Activated naive CD8-positive, alpha-beta T cell treated with anti-CD3 and anti-CD28 coated beads for 36 hours (primary cell): ENCODE data around the gene FAM72A. TPM values are rescaled to one million over a fixed set of nuclear protein-coding genes. Genes with fewer than 3 reads are reported as not detected.
"Not testable (repeated sequence)": the region's sequence is repeated elsewhere in the genome, so short reads cannot be mapped to it uniquely, and the experiment has no call there.

Source experiments
- DNase-seq: peaks from one replicate; pipeline ENCODE4 v3.0.0; 2021
- H3K27ac Mint-ChIP-seq: one replicate; pipeline ENCODE4 v1.8.0; 2022; ENCODE audit warnings: mild to moderate bottlenecking, moderate library complexity, mixed read lengths
- H3K27me3 Mint-ChIP-seq: one replicate; pipeline ENCODE4 v1.8.0; 2022; ENCODE audit warnings: mild to moderate bottlenecking, mixed read lengths
- H3K36me3 Mint-ChIP-seq: one replicate; pipeline ENCODE4 v1.8.0; 2021; ENCODE audit warnings: mild to moderate bottlenecking, mixed read lengths
- H3K4me1 Mint-ChIP-seq: one replicate; pipeline ENCODE4 v1.8.0; 2021; ENCODE audit warnings: mixed read lengths
- H3K4me3 Mint-ChIP-seq: one replicate; pipeline ENCODE4 v1.8.0; 2022; ENCODE audit warnings: mild to moderate bottlenecking, moderate library complexity, mixed read lengths
- H3K9me3 Mint-ChIP-seq: one replicate; pipeline ENCODE4 v1.8.0; 2022; ENCODE audit warnings: mixed read lengths
- total RNA-seq, 2 experiments: library from RNA; stranded (reverse); gene quantifications; one replicate each; pipeline ENCODE4 v1.2.3, GENCODE V29; 2021

FAM72A gene
- 10 to 100 TPM; 23.6 to 29.9 TPM for total RNA-seq

GRCh38 chr1:206202789-206203363, at the start of gene FAM72A:
TSS of gene FAM72A (minus strand) at chr1:206202839. CDS start at chr1:206202025, 814 bp downstream.
- not testable (repeated sequence) for H3K36me3 Mint-ChIP-seq, H3K4me1 Mint-ChIP-seq, H3K27me3 Mint-ChIP-seq, H3K9me3 Mint-ChIP-seq
- H3K27ac Mint-ChIP-seq, result peak within 1 kb of the TSS; percentile 80
- peak within 1 kb of the TSS; percentile 84 for H3K4me3 Mint-ChIP-seq
- DNase-seq, result peak; percentile 95

- H3K27me3 Mint-ChIP-seq, DNase-seq, H3K4me3 Mint-ChIP-seq, H3K4me1 Mint-ChIP-seq, H3K9me3 Mint-ChIP-seq, H3K36me3 Mint-ChIP-seq, H3K27ac Mint-ChIP-seq: not testable (repeated sequence)
Observed at GRCh38 chr1:206250953-206251681, 48.5 kb upstream of the FAM72A start.

DNA sequence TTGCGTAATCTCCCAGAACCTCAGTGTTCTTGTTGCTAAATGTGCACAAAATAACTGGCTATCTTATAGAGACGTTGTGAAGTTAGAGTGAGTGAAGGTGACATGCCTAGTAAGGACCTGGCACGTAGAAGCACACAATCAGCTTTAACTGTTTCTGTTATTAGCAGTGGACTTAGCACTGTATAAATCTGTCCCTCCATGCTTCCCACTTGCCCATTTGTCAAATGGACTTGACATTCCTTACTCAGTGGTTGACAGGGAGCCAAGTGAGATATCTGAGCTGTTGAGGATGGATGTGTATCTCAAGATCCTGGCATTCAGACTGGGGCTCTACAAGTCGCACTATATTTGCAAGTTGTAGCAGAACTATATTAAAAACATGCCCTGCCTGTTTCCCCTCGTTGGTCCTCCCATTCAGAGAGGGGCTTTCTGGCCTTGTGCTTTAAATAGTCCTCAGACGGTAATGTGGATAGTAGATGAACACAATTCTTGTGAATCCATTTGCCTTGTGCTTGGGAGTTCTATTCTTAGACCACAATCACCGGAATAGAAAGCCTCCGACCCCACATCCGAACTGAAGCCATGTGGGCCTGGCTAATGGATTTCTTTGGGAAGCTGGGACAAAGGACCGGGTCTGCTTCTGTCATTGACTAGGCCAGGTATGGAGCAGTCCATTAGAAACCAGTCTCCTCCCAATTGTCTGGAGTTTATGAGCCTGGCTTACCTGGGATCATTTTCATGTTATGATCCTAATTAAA, 43.7 kb upstream of the FAM72A start:
- not testable (repeated sequence) for H3K27ac Mint-ChIP-seq, H3K9me3 Mint-ChIP-seq, H3K27me3 Mint-ChIP-seq, H3K4me1 Mint-ChIP-seq, H3K4me3 Mint-ChIP-seq, DNase-seq, H3K36me3 Mint-ChIP-seq

DNA sequence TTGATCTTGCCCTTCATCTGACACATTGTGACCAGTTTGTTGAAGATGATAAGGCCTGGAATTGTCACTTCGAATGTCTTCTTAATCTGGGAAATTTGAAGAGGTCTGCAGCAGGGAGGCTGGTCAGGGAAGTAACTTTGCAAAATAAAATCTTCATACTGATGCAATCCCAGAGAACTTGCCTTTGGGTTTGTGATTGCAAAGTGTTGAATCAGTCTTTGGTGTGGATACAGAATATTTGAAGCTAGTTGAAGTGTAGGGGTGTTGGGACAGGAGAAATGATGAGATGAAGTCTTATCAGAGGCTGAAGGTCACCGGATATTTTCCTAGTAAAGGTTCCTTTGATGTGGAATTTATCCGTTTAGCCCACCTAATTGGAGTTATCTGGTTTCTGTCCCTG, 42.8 kb upstream of the FAM72A start:
- not testable (repeated sequence) for DNase-seq, H3K36me3 Mint-ChIP-seq, H3K27me3 Mint-ChIP-seq, H3K4me3 Mint-ChIP-seq, H3K9me3 Mint-ChIP-seq, H3K4me1 Mint-ChIP-seq, H3K27ac Mint-ChIP-seq

DNA sequence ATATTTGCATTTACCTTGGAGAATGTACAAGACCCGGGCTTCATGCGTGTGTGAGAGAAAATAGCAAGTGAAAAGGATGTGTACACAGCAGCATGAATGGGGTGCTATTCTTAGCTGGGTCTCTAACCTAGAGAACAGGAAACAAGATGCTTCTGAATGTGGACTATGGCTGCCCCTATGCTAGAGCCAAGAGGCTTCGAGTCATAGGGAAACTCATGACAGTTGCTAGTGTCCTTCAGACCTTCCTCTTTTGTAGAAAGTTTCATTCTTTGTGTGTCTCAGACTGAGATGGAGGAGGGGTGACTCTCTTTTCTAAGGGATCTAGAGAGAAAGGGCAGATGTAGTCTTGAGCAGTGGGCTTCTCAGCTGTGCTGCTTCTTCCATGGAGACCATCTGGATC, 40.7 kb upstream of the FAM72A start:
- not testable (repeated sequence) for H3K27ac Mint-ChIP-seq, H3K9me3 Mint-ChIP-seq, H3K4me3 Mint-ChIP-seq

DNA sequence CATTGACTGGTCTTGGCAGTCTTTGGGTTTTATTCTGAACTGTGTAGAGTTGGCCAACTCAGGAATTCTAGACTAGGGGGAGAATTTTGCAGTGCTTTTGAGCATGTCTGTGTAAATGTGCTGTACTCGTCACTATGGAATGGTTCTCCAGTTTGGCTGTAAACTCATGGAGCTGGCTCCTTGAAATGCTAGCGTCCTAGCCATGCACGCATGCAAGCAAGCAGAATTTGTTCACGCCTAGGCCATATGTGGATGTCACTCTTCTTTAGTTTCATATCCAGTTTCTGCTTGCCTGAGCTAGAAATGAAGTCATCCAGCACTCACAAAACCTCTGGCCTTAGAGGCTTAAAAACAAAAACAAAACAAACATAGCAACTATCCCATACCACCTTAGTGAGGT, 37.6 kb upstream of the FAM72A start:
- not testable (repeated sequence) for H3K4me1 Mint-ChIP-seq, DNase-seq, H3K36me3 Mint-ChIP-seq, H3K27ac Mint-ChIP-seq, H3K9me3 Mint-ChIP-seq, H3K27me3 Mint-ChIP-seq, H3K4me3 Mint-ChIP-seq

More for the DNA sequence above, 40.7 kb upstream of the FAM72A start:
- not testable (repeated sequence) for H3K4me1 Mint-ChIP-seq, H3K27me3 Mint-ChIP-seq, DNase-seq, H3K36me3 Mint-ChIP-seq

GRCh38 chr1:206235190-206235589, 32.6 kb upstream of the FAM72A start:
- H3K4me1 Mint-ChIP-seq, H3K27me3 Mint-ChIP-seq, H3K9me3 Mint-ChIP-seq: not testable (repeated sequence)

DNA sequence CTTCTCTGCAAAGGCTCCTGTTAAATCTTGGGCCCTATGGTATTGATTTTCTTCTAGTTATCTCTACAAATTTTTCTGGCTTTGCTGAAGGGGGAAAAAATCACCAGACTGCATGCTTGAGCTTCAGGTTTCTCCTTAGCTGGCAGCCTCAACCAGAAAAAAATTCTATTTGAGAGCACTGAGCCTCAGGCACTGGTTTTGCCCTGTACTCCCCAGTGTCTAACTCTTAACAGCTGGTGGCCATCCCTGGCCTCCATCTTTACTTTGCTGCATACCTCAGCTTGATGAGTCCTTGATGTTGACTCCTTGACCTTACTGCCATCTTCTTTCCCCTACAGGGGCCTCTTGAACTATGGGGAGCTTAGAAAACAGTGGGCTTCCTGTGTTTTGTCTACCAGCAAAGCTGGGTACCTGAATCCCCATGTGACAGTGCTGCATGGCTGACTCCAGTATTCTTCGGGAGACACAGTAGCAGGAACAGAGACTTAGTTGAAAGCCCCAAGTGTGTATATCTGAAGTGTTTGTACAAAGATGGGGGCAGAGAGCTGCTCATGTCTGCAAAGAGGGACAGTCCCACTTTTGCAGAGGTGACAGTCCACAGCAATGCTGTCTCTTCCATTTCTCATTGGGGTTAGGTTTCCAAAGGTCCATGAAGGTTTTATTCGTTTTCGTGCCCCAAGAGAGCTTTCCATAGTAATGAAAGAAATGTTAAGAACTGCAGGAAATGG, 31.7 kb upstream of the FAM72A start:
- H3K4me1 Mint-ChIP-seq, H3K27ac Mint-ChIP-seq, DNase-seq, H3K27me3 Mint-ChIP-seq, H3K9me3 Mint-ChIP-seq, H3K4me3 Mint-ChIP-seq, H3K36me3 Mint-ChIP-seq: not testable (repeated sequence)

More at GRCh38 chr1:206235190-206235589, 32.6 kb upstream of the FAM72A start:
- not testable (repeated sequence) for H3K27ac Mint-ChIP-seq, DNase-seq, H3K4me3 Mint-ChIP-seq, H3K36me3 Mint-ChIP-seq

GRCh38 chr1:206232970-206233645, 30.5 kb upstream of the FAM72A start:
- H3K36me3 Mint-ChIP-seq, H3K4me1 Mint-ChIP-seq, H3K9me3 Mint-ChIP-seq, DNase-seq, H3K27me3 Mint-ChIP-seq, H3K27ac Mint-ChIP-seq, H3K4me3 Mint-ChIP-seq: not testable (repeated sequence)

DNA sequence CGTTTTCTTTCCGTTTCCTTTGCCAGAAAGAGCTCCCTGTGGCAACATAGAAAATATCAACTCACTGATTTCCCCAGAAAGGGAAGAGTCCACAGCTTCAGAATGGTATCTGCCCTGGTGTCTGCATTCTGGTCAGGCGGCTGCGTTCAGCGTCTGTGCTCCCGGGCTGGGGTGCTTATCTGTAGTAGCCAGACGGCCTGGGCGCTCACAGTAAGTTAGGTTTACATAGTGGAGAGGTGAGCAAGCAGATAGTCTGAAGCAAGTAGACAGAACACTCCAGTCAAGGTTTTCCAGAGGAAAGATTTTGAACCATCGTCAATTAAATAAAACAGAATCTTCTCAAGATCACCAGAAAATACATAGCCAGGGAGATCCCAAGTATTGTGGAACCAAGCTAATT, 29.4 kb upstream of the FAM72A start:
- H3K4me1 Mint-ChIP-seq, H3K27ac Mint-ChIP-seq, H3K36me3 Mint-ChIP-seq, H3K4me3 Mint-ChIP-seq, H3K27me3 Mint-ChIP-seq, H3K9me3 Mint-ChIP-seq, DNase-seq: not testable (repeated sequence)

DNA sequence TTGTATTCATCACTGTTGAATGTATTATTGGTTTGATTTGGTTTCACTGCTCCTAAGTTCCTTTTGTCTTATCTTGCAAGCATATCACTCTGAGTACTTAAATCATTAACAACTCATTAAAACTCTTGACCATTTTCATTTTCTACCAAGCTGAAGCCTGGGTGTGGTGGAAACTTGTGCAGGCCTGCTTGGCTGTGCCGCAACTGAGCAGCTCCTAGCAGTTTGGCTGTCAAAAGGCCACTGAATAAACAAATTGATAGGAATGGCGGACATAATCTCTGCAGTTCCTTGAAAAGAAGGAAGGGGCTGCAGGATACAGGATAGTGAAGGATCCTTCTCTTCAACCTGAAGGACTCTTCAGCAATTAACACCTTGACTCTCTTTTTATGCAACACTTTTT, 26.6 kb upstream of the FAM72A start:
- not testable (repeated sequence) for H3K9me3 Mint-ChIP-seq

GRCh38 chr1:206226886-206227285, 24.2 kb upstream of the FAM72A start:
- not testable (repeated sequence) for H3K27ac Mint-ChIP-seq, H3K4me3 Mint-ChIP-seq, H3K4me1 Mint-ChIP-seq, DNase-seq, H3K9me3 Mint-ChIP-seq, H3K27me3 Mint-ChIP-seq, H3K36me3 Mint-ChIP-seq

More for the DNA sequence above, 26.6 kb upstream of the FAM72A start:
- H3K4me1 Mint-ChIP-seq, H3K27me3 Mint-ChIP-seq, H3K4me3 Mint-ChIP-seq, DNase-seq, H3K36me3 Mint-ChIP-seq, H3K27ac Mint-ChIP-seq: not testable (repeated sequence)

GRCh38 chr1:206225386-206225785, 22.7 kb upstream of the FAM72A start:
- not testable (repeated sequence) for DNase-seq, H3K9me3 Mint-ChIP-seq, H3K36me3 Mint-ChIP-seq, H3K4me3 Mint-ChIP-seq, H3K27me3 Mint-ChIP-seq, H3K27ac Mint-ChIP-seq, H3K4me1 Mint-ChIP-seq

GRCh38 chr1:206224190-206224776, 21.6 kb upstream of the FAM72A start:
- H3K4me3 Mint-ChIP-seq, H3K27ac Mint-ChIP-seq, H3K36me3 Mint-ChIP-seq, H3K9me3 Mint-ChIP-seq, DNase-seq, H3K27me3 Mint-ChIP-seq, H3K4me1 Mint-ChIP-seq: not testable (repeated sequence)
